Measurements from ENCODE around the gene NOL3.

DNA sequence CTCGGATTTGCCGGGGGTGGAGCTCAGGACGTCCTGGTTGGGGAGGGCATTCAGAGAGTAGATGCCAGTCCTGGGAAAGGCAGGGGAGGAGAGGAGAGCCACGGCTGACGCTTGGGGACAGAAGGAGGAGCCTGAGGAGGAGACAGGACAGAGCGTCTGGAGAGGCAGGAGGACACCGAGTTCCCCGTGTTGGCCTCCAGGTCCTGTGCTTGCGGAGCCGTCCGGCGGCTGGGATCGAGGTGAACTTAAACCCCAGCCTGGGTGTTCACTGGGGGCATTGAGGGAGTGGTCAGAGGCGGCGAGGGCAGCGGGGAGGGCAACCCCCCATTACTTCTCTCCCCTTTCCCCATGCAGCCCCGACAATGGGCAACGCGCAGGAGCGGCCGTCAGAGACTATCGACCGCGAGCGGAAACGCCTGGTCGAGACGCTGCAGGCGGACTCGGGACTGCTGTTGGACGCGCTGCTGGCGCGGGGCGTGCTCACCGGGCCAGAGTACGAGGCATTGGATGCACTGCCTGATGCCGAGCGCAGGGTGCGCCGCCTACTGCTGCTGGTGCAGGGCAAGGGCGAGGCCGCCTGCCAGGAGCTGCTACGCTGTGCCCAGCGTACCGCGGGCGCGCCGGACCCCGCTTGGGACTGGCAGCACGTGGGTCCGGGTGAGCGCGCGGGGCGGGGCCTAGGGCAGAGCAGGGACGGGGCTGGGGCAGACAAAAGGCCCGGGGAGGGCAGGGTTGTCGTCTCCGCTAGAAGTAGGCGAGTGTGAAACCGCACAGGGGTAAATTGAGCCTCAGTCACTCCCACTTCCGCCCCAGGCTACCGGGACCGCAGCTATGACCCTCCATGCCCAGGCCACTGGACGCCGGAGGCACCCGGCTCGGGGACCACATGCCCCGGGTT lies 3.7 kb downstream of the NOL3 start:
- TF ChIP-seq, protein P1, sequence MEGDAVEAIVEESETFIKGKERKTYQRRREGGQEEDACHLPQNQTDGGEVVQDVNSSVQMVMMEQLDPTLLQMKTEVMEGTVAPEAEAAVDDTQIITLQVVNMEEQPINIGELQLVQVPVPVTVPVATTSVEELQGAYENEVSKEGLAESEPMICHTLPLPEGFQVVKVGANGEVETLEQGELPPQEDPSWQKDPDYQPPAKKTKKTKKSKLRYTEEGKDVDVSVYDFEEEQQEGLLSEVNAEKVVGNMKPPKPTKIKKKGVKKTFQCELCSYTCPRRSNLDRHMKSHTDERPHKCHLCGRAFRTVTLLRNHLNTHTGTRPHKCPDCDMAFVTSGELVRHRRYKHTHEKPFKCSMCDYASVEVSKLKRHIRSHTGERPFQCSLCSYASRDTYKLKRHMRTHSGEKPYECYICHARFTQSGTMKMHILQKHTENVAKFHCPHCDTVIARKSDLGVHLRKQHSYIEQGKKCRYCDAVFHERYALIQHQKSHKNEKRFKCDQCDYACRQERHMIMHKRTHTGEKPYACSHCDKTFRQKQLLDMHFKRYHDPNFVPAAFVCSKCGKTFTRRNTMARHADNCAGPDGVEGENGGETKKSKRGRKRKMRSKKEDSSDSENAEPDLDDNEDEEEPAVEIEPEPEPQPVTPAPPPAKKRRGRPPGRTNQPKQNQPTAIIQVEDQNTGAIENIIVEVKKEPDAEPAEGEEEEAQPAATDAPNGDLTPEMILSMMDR (conservative IDR thresholded peaks at IDR 0.05): no peak; the same call in 1 of the 2 replicates
- TF ChIP-seq EZH2 (IDR thresholded peaks at IDR 0.05; ENCODE audit: low read depth): no peak

Data from PC-9 (cell line).